Lung (tissue), 12 donors: ENCODE measurements around the gene CDKAL1. TPM values are rescaled to one million over a fixed set of nuclear protein-coding genes. Genes with fewer than 3 reads are reported as not detected.

ENCODE experiments used
- ATAC-seq: fragments of 200-7000 bp; cut with Tn5 transposase; one replicate; pipeline ENCODE4 v1.9.1; 2020; ENCODE audit warnings: moderate number of reproducible peaks; ENCODE audit not compliant: insufficient read depth, low FRiP score
- DNase-seq, 3 donors: peaks; one replicate each; pipeline ENCODE4 v3.0.0-alpha.2; 2013 to 2017
- H3K27ac ChIP-seq, 2 donors: one replicate each; pipeline ENCODE4 v1.5.1; 2013; ENCODE audit warnings: mild to moderate bottlenecking in 2 of 2, moderate library complexity in 2 of 2, control low read depth in 1 of 2, inconsistent platforms in 1 of 2, low read depth in 1 of 2, low read length in 1 of 2
- H3K27me3 ChIP-seq, 3 donors: one replicate each; pipeline ENCODE4 v1.5.1; 2013; ENCODE audit warnings: low read length in 2 of 3; ENCODE audit not compliant: control insufficient read depth in 3 of 3, insufficient read depth in 3 of 3
- H3K36me3 ChIP-seq, 4 donors: one replicate each; pipeline ENCODE4 v1.5.1; 2013; ENCODE audit warnings: low read length in 4 of 4, mild to moderate bottlenecking in 1 of 4, moderate library complexity in 1 of 4; ENCODE audit not compliant: control insufficient read depth in 4 of 4, insufficient read depth in 4 of 4
- H3K4me1 ChIP-seq, 5 donors: one replicate each; pipeline ENCODE4 v1.5.1; 2013; ENCODE audit warnings: low read length in 5 of 5, mild to moderate bottlenecking in 2 of 5, moderate library complexity in 1 of 5; ENCODE audit not compliant: control insufficient read depth in 5 of 5, insufficient read depth in 5 of 5
- H3K4me3 ChIP-seq: one replicate; pipeline ENCODE4 v1.5.1; 2013; ENCODE audit warnings: mild to moderate bottlenecking, control low read depth, moderate library complexity
- H3K9ac ChIP-seq, 2 donors: one replicate each; pipeline ENCODE4 v1.5.1; 2013; ENCODE audit warnings: low read length in 2 of 2, control low read depth in 1 of 2; ENCODE audit not compliant: insufficient read depth in 1 of 2
- H3K9me3 ChIP-seq, 4 donors: one replicate each; pipeline ENCODE4 v1.5.1; 2013; ENCODE audit warnings: low read length in 3 of 4, mild to moderate bottlenecking in 1 of 4, moderate library complexity in 1 of 4; ENCODE audit not compliant: control insufficient read depth in 4 of 4, insufficient read depth in 3 of 4
- CTCF ChIP-seq: IDR thresholded peaks from 2 replicates; pipeline ENCODE4 v1.5.1; 2012; ENCODE audit warnings: mild to moderate bottlenecking; ENCODE audit errors: control extremely low read depth, extremely low read depth
- WGBS, 2 donors: extraction: QIAGEN DNeasy Blood & Tissue Kit; methylation state at CpG; one replicate each; pipeline ENCODE4 v1.1.7; 2013; 5-methylcytosine and 5-hydroxymethylcytosine counted together
- polyA plus RNA-seq, 2 donors: library from polyadenylated mRNA; stranded (reverse); fragments of 200-250 nt; gene quantifications; one replicate each; pipeline ENCODE4 v1.2.1, GENCODE V29; 2013
- total RNA-seq, 2 donors: library from RNA; depleted of rRNA in 1 of 2; stranded (reverse); fragments of >200 nt in 1 of 2; gene quantifications; one replicate each; pipeline ENCODE4 v1.2.1, GENCODE V29; 2014 to 2021
- donor health status: control.
- donor health status: control.
- donor health status: Bipolar disorder and iron deficiency.
- donor health status: healthy.
- donor health status: DM: yes; HTN: yes; CAD: no.

The CDKAL1 gene
- total and polyA plus RNA-seq, 4 donors, result 4.0 to 39.0 (median 10.0) TPM

DNA sequence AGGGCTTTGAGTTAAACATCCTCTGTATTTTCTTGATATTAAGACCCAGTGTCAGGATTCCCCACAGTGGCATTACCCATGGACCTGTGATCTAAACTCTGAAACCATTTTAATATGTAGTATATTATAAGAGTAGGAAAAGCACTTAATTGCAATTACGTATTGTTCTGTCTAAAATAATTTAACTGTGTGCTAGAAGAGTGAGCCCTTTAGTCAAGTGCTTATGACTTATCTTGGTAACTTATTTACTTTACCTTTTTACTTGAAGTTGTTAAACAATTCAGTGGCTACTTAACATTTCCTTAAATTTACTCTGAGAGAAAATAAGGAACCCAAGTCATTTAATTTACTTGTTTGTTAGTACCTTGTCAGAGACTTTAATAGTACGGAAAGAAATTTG, 173.6 kb downstream of the CDKAL1 start:
- ATAC-seq (no peak), DNase-seq (no peak)
- no peak overlapping the region for H3K27ac ChIP-seq
- peaks cover 0 to 7% (median 0%) of the 10 kb centered on the region in 5 donors for H3K4me1 ChIP-seq
- no peaks in the 10 kb centered on the region for H3K9me3 ChIP-seq
- H3K9ac ChIP-seq, result no peak overlapping the region
- TF ChIP-seq CTCF, result no peak
- 80 to 87% methylated on average over 2 of the region's 2 CpGs for WGBS, 2 donors
- H3K36me3 ChIP-seq, result no peaks in the 10 kb centered on the region
- H3K4me3 ChIP-seq, result no peak overlapping the region
- H3K27me3 ChIP-seq, result peaks cover 0 to 7% (median 0%) of the 10 kb centered on the region in 3 donors

DNA sequence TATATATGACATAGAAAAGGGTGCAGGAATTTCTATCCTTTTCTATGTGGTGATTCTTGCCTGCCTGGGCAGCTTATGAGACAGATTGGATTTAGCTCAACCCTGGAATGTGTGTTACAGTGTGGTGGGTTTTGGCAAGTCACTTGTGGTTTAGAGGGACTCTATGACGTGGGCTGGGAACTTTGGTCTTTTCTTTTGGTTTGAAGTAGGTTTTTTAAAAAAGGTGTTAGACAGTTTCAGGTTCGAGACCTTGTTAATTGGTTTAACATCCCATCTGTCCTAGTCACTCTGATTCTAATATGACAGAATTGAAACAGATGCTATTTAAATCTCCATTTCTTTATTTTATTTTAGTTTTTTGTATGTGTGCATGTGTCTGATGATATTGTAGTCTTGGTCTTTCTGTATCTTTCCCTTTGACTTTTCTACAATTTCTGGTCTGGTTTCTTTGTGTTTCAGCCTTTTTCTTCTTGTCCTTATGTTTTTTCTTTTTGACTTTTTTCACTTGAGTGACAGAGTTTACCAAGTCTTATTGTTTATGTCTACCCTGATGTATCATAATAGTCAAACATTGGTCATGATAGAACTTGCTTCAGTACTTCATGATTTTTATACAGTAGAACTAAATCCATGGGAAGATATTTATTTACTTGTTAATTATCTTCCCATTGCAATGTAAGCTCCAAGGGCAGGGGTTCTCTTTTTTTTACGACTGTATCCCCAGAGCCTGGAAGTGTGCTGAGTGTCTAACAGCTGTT, 174.3 kb downstream of the CDKAL1 start:
- Histone ChIP-seq H3K9me3 (no peaks in the 10 kb centered on the region), H3K4me3 (no peak overlapping the region), H3K4me1 (peaks cover 0 to 7% (median 0%) of the 10 kb centered on the region in 5 donors), H3K9ac (no peak overlapping the region), H3K27ac (no peak overlapping the region), H3K36me3 (no peaks in the 10 kb centered on the region), H3K27me3 (peaks cover 0 to 7% (median 0%) of the 10 kb centered on the region in 3 donors)
- ATAC-seq (no peak), DNase-seq (no peak)
- TF ChIP-seq CTCF, result no peak
- 72 to 78% methylated on average over 3 of the region's 3 CpGs for WGBS, 2 donors

DNA sequence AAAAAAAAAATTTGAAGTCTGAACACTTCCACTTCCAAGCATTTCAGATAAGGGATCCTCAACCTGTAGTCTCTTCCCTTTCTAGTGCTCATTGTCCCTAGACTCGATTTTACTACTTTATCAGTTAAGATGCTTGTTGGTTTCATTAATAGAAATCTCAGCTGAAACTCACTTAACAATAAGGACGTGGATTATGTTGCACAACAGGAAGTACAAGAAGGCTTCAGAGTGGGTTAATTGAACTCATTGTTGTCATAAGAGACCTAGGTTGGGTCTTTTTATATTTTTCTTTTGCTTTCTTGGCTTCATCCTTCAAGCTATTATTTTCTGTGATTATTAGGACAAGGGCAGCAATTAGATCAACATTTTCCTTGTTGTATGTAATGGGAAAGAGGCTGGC, 175.2 kb downstream of the CDKAL1 start:
- no peak overlapping the region for H3K27ac ChIP-seq
- DNase-seq (no peak), ATAC-seq (no peak)
- no peak overlapping the region for H3K4me3 ChIP-seq
- H3K9me3 ChIP-seq, result no peaks in the 10 kb centered on the region
- TF ChIP-seq CTCF, result no peak
- no peaks in the 10 kb centered on the region for H3K36me3 ChIP-seq
- H3K4me1 ChIP-seq, result peaks cover 0 to 7% (median 0%) of the 10 kb centered on the region in 5 donors
- H3K9ac ChIP-seq, result no peak overlapping the region
- 43% methylated on average over 2 of the region's 2 CpGs for WGBS, 2 donors
- peaks cover 0 to 7% (median 0%) of the 10 kb centered on the region in 3 donors for H3K27me3 ChIP-seq
